CD4-positive, alpha-beta T cell treated with Interleukin-6 at 100 ng/mL for 8 hours (primary cell): ENCODE data around the gene GFY.
"Not testable (repeated sequence)": the region's sequence is repeated elsewhere in the genome, so short reads cannot be mapped to it uniquely, and the experiment has no call there.

Source experiments
- DNase-seq: peaks from one replicate; pipeline ENCODE4 v3.0.0-alpha.2; 2020; ENCODE audit warnings: mixed read lengths, low spot score

The GFY gene

DNA sequence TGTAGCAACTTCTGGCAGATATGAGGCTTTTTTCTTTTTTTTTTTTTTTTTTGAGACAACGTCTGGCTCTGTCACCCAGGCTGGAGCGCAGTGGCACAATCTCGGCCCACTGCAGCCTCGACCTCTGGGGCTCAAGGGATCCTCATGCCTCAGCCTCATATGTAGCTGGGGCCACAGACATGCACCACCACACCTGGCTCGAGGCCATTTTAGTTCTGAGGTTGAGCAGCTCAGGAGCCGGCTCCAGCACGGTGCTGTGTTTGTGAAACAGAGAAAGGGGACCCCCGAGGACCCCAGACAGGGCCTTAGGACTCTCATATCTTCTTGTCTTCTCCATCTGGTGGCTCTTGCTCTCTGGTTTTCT lies 45.4 kb downstream of the GFY start:
- DNase-seq = no peak

DNA sequence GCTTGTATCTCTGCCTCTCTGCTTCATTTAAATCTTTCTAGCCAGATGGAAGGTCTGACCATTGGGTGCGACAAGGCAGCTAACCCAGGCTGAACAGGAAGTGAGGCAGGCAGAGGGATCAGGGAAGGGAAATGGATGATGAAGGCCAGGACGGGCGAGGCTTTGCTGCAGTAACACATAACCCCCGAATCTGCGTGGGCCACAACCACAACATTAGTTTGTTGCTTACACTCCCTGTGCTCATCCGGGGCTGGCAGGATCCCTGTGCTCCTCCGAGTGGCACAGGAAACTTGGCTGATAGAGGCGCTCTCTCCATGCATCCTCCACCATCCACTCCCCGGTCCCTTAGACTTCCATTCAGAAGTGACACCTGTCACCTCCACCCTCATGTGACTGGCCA lies 47.7 kb downstream of the GFY start:
- DNase-seq = no peak

- not testable (repeated sequence) for DNase-seq
Observed at GRCh38 chr19:49473501-49473867, 48.3 kb downstream of the GFY start.

- DNase-seq = peak; percentile 94
Observed at GRCh38 chr19:49473868-49474541, 48.8 kb downstream of the GFY start, which contains the start of gene FLT3LG. Gene FLT3LG, plus strand, starts transcription at chr19:49474215. Its CDS starts 425 bp downstream, at chr19:49474640.

- DNase-seq = no peak
Observed at GRCh38 chr19:49474542-49474924, 49.3 kb downstream of the GFY start.

DNA sequence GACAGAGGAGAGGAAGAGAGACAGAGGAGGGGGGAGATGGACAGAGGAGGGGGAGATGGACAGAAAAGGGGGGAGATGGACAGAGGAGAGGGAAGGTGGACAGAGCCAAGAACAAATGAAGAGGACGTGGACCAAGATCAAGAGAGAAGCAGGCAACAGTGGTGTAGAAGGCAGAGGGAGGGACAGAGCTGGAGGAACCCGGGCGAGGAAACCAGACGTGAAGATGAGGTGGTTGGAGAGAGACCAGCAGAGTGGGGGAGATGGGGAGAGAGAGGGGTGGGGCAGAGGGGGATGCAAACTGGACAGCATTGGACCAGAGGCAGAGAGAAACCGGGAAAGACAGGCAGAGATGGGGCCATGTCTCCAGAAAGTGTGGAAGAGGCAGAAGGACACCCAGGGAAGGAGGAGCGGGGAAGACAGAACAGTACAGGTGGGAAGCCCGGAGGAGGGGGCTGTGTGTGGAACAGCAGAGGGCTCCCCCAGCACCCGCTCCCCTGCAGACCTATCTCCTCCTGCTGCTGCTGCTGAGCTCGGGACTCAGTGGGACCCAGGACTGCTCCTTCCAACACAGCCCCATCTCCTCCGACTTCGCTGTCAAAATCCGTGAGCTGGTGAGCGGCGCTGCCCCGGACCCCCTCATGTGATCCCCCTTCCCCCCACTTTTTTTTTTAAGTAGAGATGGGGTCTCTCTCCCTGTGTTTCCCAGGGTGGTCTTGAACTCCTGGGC lies 50.2 kb downstream of the GFY start:
- DNase-seq = peak; percentile 9

DNA sequence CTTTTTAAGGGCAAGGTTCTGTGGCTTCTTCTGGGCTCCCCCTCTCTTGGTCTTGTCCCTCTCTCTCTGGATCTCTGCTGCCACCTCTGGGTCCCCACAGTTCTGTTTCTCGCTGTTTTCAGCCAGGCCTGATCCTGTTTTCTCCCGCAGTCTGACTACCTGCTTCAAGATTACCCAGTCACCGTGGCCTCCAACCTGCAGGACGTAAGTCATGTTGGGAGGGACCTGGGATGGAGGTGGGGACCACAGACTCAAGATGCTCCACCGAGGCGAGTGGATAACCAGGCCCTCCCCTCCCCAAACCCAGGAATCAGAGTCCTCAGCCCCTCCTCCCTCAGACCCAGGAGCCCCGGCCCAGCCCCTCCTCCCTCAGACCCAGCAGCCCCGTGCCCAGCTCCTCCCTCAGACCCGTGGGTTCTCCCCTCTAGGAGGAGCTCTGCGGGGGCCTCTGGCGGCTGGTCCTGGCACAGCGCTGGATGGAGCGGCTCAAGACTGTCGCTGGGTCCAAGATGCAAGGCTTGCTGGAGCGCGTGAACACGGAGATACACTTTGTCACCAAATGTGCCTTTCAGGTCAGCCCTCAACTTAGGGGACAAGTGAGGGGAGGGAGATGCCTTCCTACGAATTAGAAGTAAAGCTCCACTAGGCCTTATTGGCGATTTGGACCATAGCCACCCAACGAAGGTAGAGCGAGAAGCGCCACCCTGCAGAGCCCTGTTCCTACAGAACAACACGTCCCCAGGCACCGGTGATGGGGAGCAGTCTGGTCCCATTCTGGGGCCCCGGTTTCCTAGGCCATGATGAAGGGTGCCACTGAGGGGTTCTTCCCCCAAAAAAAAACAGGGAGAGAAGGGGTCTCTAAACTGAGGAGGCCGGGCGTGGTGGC lies 51.0 kb downstream of the GFY start:
- peak; percentile 71 for DNase-seq
